H1 (cell line): ENCODE measurements around the gene HS3ST5. TPM values are rescaled to one million over a fixed set of nuclear protein-coding genes. Genes with fewer than 3 reads are reported as not detected.

Source experiments
- CTCF ChIA-PET: fragments of 300-600 bp; sonication (Branson Sonifier 250); formaldehyde crosslinking; loops from one replicate; lab custom pipeline; 2021; ENCODE audit not compliant: partially characterized antibody; lab: Charles Lee
- POLR2A ChIA-PET: fragments of 300-600 bp; sonication (Branson Sonifier 250); formaldehyde crosslinking; loops from one replicate; lab custom pipeline; 2021; ENCODE audit warnings: inconsistent platforms; ENCODE audit not compliant: partially characterized antibody; lab: Charles Lee
- DNase-seq, 2 experiments: peaks; one replicate each; pipeline versions ENCODE4 v3.0.0 to v3.0.0-alpha.2; 2010 to 2022; ENCODE audit warnings: low spot score in 2 of 2, low read depth in 1 of 2, mixed read lengths in 1 of 2
- FAIRE-seq: peaks from 2 replicates; lab custom pipeline; 2011; peaks lifted over from hg19 to GRCh38; lab: Jason Lieb, UNC
- H2AFZ ChIP-seq: 2 replicates; pipeline ENCODE4 v1.8.1; 2012; ENCODE audit warnings: low read length, inconsistent platforms
- H2AK5ac ChIP-seq: 2 replicates; pipeline ENCODE4 v1.6.1; 2013; ENCODE audit warnings: low read depth, low read length
- H2BK120ac ChIP-seq: replicated peaks from 2 replicates; pipeline ENCODE3; 2013; ENCODE audit warnings: low read depth, low read length, inconsistent platforms
- H2BK12ac ChIP-seq: 2 replicates; pipeline ENCODE4 v1.6.1; 2013; ENCODE audit warnings: low read depth, low read length
- H2BK15ac ChIP-seq: 2 replicates; pipeline ENCODE4 v1.6.1; 2013; ENCODE audit warnings: low read length
- H2BK20ac ChIP-seq: 2 replicates; pipeline ENCODE4 v1.6.1; 2013; ENCODE audit warnings: low read length
- H2BK5ac ChIP-seq: 2 replicates; pipeline ENCODE4 v1.6.1; 2013; ENCODE audit warnings: low read depth, low read length
- H3K14ac ChIP-seq: 2 replicates; pipeline ENCODE4 v1.6.1; 2013; ENCODE audit warnings: inconsistent platforms; ENCODE audit not compliant: insufficient read length
- H3K18ac ChIP-seq: 2 replicates; pipeline ENCODE4 v1.6.1; 2013; ENCODE audit warnings: low read length; ENCODE audit errors: extremely low read depth
- H3K23ac ChIP-seq: 2 replicates; pipeline ENCODE4 v1.6.1; 2013; ENCODE audit warnings: inconsistent platforms; ENCODE audit not compliant: insufficient read length
- H3K23me2 ChIP-seq: 2 replicates; pipeline ENCODE4 v1.6.1; 2013; ENCODE audit warnings: low read depth, low read length
- H3K27ac ChIP-seq: 2 replicates; pipeline ENCODE4 v1.6.1; 2011; ENCODE audit warnings: low read depth, low read length, inconsistent platforms
- H3K27me3 ChIP-seq, 4 experiments: replicated peaks in 1 of 4; 1 replicate in 1 of 4; 2 replicates in 3 of 4; pipeline versions ENCODE4 v1.6.1 to v1.8.1; 2011 to 2013; ENCODE audit warnings: low read length in 3 of 4, mild to moderate bottlenecking in 3 of 4, inconsistent platforms in 2 of 4, mixed read lengths in 2 of 4, moderate library complexity in 1 of 4; ENCODE audit not compliant: control insufficient read depth in 3 of 4, insufficient read depth in 3 of 4; ENCODE audit errors: extremely low read depth in 1 of 4
- H3K36me3 ChIP-seq, 4 experiments: 2 replicates each; pipeline versions ENCODE4 v1.6.1 to v1.8.1; 2011 to 2013; ENCODE audit warnings: mild to moderate bottlenecking in 4 of 4, low read length in 3 of 4, moderate library complexity in 2 of 4, control low read depth in 1 of 4, inconsistent platforms in 1 of 4; ENCODE audit not compliant: insufficient read depth in 4 of 4, control insufficient read depth in 2 of 4
- H3K4ac ChIP-seq: replicated peaks from 2 replicates; pipeline ENCODE3; 2013; ENCODE audit warnings: low read length, low read depth, mixed read lengths, inconsistent platforms; ENCODE audit not compliant: insufficient read length
- H3K4me1 ChIP-seq, 4 experiments: replicated peaks in 1 of 4; 1 replicate in 1 of 4; 2 replicates in 3 of 4; pipeline versions ENCODE4 v1.6.1 to v1.8.1; 2011 to 2013; ENCODE audit warnings: low read length in 3 of 4, inconsistent platforms in 2 of 4, mixed read lengths in 1 of 4; ENCODE audit not compliant: insufficient read depth in 4 of 4, control insufficient read depth in 3 of 4
- H3K4me2 ChIP-seq, 2 experiments: 2 replicates each; pipeline versions ENCODE4 v1.6.1 to v1.8.1; 2011 to 2013; ENCODE audit warnings: low read depth in 2 of 2, low read length in 2 of 2, control low read depth in 1 of 2, inconsistent platforms in 1 of 2, mild to moderate bottlenecking in 1 of 2; ENCODE audit not compliant: insufficient read depth in 1 of 2
- H3K4me3 ChIP-seq, 4 experiments: fragments of 200-600, 300-600 bp in 1 of 4; sonication (generic), shearing (Covaris generic), sonication (Bioruptor Twin) in 1 of 4; 2 replicates each; pipeline versions ENCODE4 v1.5.1 to v1.8.1; 2011 to 2016; ENCODE audit warnings: low read length in 4 of 4, low read depth in 3 of 4, control low read depth in 2 of 4, inconsistent platforms in 2 of 4, mild to moderate bottlenecking in 2 of 4, mixed read lengths in 1 of 4, moderate library complexity in 1 of 4; ENCODE audit not compliant: insufficient read depth in 2 of 4; ENCODE audit errors: extremely low read depth in 1 of 4
- H3K56ac ChIP-seq: replicated peaks from 2 replicates; pipeline ENCODE3; 2013; ENCODE audit warnings: low read depth, mild to moderate bottlenecking, mixed read lengths, low read length, inconsistent platforms; ENCODE audit not compliant: insufficient read length
- H3K79me1 ChIP-seq: 2 replicates; pipeline ENCODE4 v1.6.1; 2013; ENCODE audit warnings: low read depth, low read length, control low read depth
- H3K79me2 ChIP-seq, 2 experiments: 2 replicates each; pipeline versions ENCODE4 v1.6.1 to v1.8.1; 2012 to 2013; ENCODE audit warnings: low read length in 2 of 2, mild to moderate bottlenecking in 2 of 2, inconsistent platforms in 1 of 2; ENCODE audit not compliant: insufficient read depth in 2 of 2, control insufficient read depth in 1 of 2
- H3K9ac ChIP-seq, 4 experiments: replicated peaks in 1 of 4; 1 replicate in 1 of 4; 2 replicates in 3 of 4; pipeline versions ENCODE4 v1.6.1 to v1.8.1; 2011 to 2013; ENCODE audit warnings: low read depth in 3 of 4, low read length in 3 of 4, control low read depth in 2 of 4, mild to moderate bottlenecking in 2 of 4, moderate library complexity in 2 of 4, inconsistent platforms in 1 of 4; ENCODE audit errors: extremely low read depth in 1 of 4
- H3K9me3 ChIP-seq, 2 experiments: 2 replicates each; pipeline versions ENCODE4 v1.6.1 to v1.8.1; 2012 to 2013; ENCODE audit warnings: mild to moderate bottlenecking in 2 of 2, moderate library complexity in 2 of 2, control low read depth in 1 of 2, inconsistent platforms in 1 of 2, low read depth in 1 of 2, low read length in 1 of 2, mixed read lengths in 1 of 2; ENCODE audit not compliant: insufficient read depth in 2 of 2
- H4K20me1 ChIP-seq, 2 experiments: replicated peaks in 1 of 2; 2 replicates each; pipeline versions ENCODE3 to v1.8.1; 2011 to 2013; ENCODE audit warnings: inconsistent platforms in 2 of 2, low read length in 2 of 2, mild to moderate bottlenecking in 1 of 2; ENCODE audit not compliant: insufficient read depth in 2 of 2, control insufficient read depth in 1 of 2
- H4K5ac ChIP-seq: 2 replicates; pipeline ENCODE4 v1.6.1; 2013; ENCODE audit warnings: low read length, low read depth, mixed read lengths, inconsistent platforms; ENCODE audit not compliant: insufficient read length
- H4K8ac ChIP-seq: 2 replicates; pipeline ENCODE4 v1.8.0; 2013; ENCODE audit warnings: mild to moderate bottlenecking, moderate library complexity, low read length, inconsistent platforms; ENCODE audit not compliant: insufficient read depth; ENCODE audit errors: extremely low read depth
- H4K91ac ChIP-seq: replicated peaks from 2 replicates; pipeline ENCODE3; 2013; ENCODE audit warnings: low read length, mixed read lengths, inconsistent platforms; ENCODE audit not compliant: insufficient read length
- RNF2 ChIP-seq: fragments of 200-900, 300-1000 bp; sonication (generic); IDR thresholded peaks from 2 replicates; pipeline ENCODE4 v1.7.1; 2016; ENCODE audit warnings: borderline replicate concordance, low read depth, mild to moderate bottlenecking, antibody characterized with exemption, low read length; ENCODE audit not compliant: poor library complexity, severe bottlenecking; ENCODE audit errors: missing control alignments
- WGBS, 2 experiments: shearing (Covaris generic) in 1 of 2; methylation state at CpG; one replicate each; pipeline versions ENCODE4 v1.1.6 to v1.1.7; 2013 to 2015; ENCODE audit warnings: low lambda C conversion rate in 2 of 2, mixed read lengths in 2 of 2, inconsistent platforms in 1 of 2, low coverage in 1 of 2, missing lambda C conversion rate in 1 of 2; ENCODE audit not compliant: insufficient replicate concordance in 2 of 2, insufficient coverage in 1 of 2, insufficient read length in 1 of 2; ENCODE audit errors: extremely low coverage in 1 of 2, missing lambda C conversion rate in 1 of 2; 5-methylcytosine and 5-hydroxymethylcytosine counted together
- polyA plus RNA-seq, 7 experiments: library from polyadenylated mRNA; depleted of rRNA in 3 of 7; stranded (reverse) in 5 of 7; unstranded in 2 of 7; fragments of >200 nt in 5 of 7; fragments of 200-250 nt in 2 of 7; gene quantifications; 1 replicate in 5 of 7; 2 replicates in 1 of 7; 4 replicates in 1 of 7; pipeline versions ENCODE4 v1.2.1 to v1.2.3, GENCODE V29; 2011 to 2013; ENCODE audit warnings: missing spikeins in 2 of 7, mixed read lengths in 2 of 7
- total RNA-seq: library from RNA; stranded (reverse); fragmentation: NEBNext Ultra II Directional; extraction: Animal tissue kit (Norgen Biotek cat#: 25700); gene quantifications from 2 replicates; pipeline ENCODE4 v1.2.1, GENCODE V29; 2021

The HS3ST5 gene
- total and polyA plus RNA-seq, 2 of the 8 experiments (the other 6 are each of a cell fraction or from before 2014, with no cell fraction given): 1.2 to 9.9 TPM

GRCh38 chr6:114253431-114253830 lies 89.4 kb downstream of the HS3ST5 start:
- Histone ChIP-seq H3K27me3 (no peaks in the 10 kb centered on the region), H4K20me1 (peaks cover 0 to 2% of the 10 kb centered on the region in 2 experiments), H3K56ac (no peak overlapping the region), H2AK5ac (no peak overlapping the region), H3K18ac (no peak overlapping the region), H4K5ac (no peak overlapping the region), H2BK15ac (no peak overlapping the region), H3K23me2 (no peaks in the 10 kb centered on the region), H3K79me1 (no peaks in the 10 kb centered on the region; the same call in 1 of the 2 replicates), H3K27ac (no peak overlapping the region), H3K14ac (no peak overlapping the region), H3K79me2 (no peaks in the 10 kb centered on the region), H3K36me3 (peaks cover 0 to 13% (median 0%) of the 10 kb centered on the region in 4 experiments; a peak in 3 of 8 replicates), H3K4me2 (no peak overlapping the region), H2BK20ac (no peak overlapping the region), H2AFZ (no peak overlapping the region), H3K9ac (no peak overlapping the region), H2BK12ac (no peak overlapping the region), H3K4me1 (peaks cover 0 to 2% (median 0%) of the 10 kb centered on the region in 4 experiments; a peak in 2 of 7 replicates), H2BK5ac (no peak overlapping the region), H3K4ac (no peak overlapping the region), H3K9me3 (peaks cover 12 to 19% of the 10 kb centered on the region in 2 experiments; a peak in 3 of 4 replicates), H4K8ac (no peak overlapping the region), H2BK120ac (no peak overlapping the region), H4K91ac (no peak overlapping the region), H3K4me3 (no peak overlapping the region), H3K23ac (no peak overlapping the region)
- FAIRE-seq: no peak
- ChIA-PET POLR2A (no interaction called here), CTCF (interaction anchor here (1.3 kb wide), 1 partner anchor 17 kb away, joined by 5 read pairs; no protein-coding TSS in a partner anchor)
- 92% methylated on average over 3 of the region's 3 CpGs; no CpG with 5 or more reads in 1 of the 2 experiments for WGBS, 2 experiments
- DNase-seq: no peak
- no peak for TF ChIP-seq RNF2
